B cell (primary cell): ENCODE data around the gene SLC18A3. TPM values are rescaled to one million over a fixed set of nuclear protein-coding genes. Genes with fewer than 3 reads are reported as not detected.

ENCODE experiments used
- ATAC-seq: fragments of 200-7000 bp; cut with Tn5 transposase; one replicate; pipeline ENCODE4 v1.10.0; 2021; ENCODE audit warnings: low read depth, mild to moderate bottlenecking, moderate number of reproducible peaks, moderate library complexity
- CTCF ChIA-PET: fragments of 350-600 bp; sonication (Branson Sonifier 250); formaldehyde crosslinking; loops from one replicate; lab custom pipeline; 2021; ENCODE audit warnings: antibody characterized with exemption, inconsistent platforms; lab: Charles Lee
- POLR2A ChIA-PET: fragments of 350-600 bp; sonication (Branson Sonifier 250); formaldehyde crosslinking; loops from one replicate; lab custom pipeline; 2021; ENCODE audit warnings: antibody characterized with exemption; lab: Charles Lee
- DNase-seq: peaks from one replicate; pipeline ENCODE4 v3.0.0; 2013
- H2AFZ ChIP-seq: 2 replicates; pipeline ENCODE4 v1.6.1; 2012; ENCODE audit warnings: mild to moderate bottlenecking, low read depth, low read length; ENCODE audit not compliant: insufficient read depth, poor library complexity, severe bottlenecking
- H3K27ac ChIP-seq, 2 donors: 1 replicate in 1 of 2; 2 replicates in 1 of 2; pipeline ENCODE4 v1.5.1; 2012 to 2013; ENCODE audit warnings: low read length in 2 of 2, mild to moderate bottlenecking in 2 of 2, moderate library complexity in 1 of 2
- H3K27me3 ChIP-seq, 4 experiments: fragments of 200-600 bp in 1 of 4; sonication (generic) in 1 of 4; replicated peaks in 1 of 4; 1 replicate in 2 of 4; 2 replicates in 2 of 4; pipeline versions ENCODE4 v1.6.1 to v1.7.0; 2013 to 2016; ENCODE audit warnings: low read length in 3 of 4, mild to moderate bottlenecking in 2 of 4, mixed read lengths in 1 of 4, moderate library complexity in 1 of 4; ENCODE audit not compliant: insufficient read depth in 4 of 4, control insufficient read depth in 3 of 4; ENCODE audit errors: control extremely low read depth in 1 of 4
- H3K36me3 ChIP-seq, 2 experiments: replicated peaks in 1 of 2; 1 replicate in 1 of 2; 2 replicates in 1 of 2; pipeline versions ENCODE4 v1.6.1 to v1.7.1; 2013; ENCODE audit warnings: low read length in 1 of 2; ENCODE audit not compliant: insufficient read depth in 2 of 2, control insufficient read depth in 1 of 2; ENCODE audit errors: control extremely low read depth in 1 of 2, extremely low read depth in 1 of 2
- H3K4me1 ChIP-seq, 2 donors: fragments of 200-600 bp in 1 of 2; sonication (generic) in 1 of 2; 1 replicate in 1 of 2; 2 replicates in 1 of 2; pipeline versions ENCODE4 v1.5.1 to v1.6.1; 2013 to 2017; ENCODE audit warnings: low read length in 2 of 2; ENCODE audit not compliant: control insufficient read depth in 2 of 2, insufficient read depth in 2 of 2
- H3K4me2 ChIP-seq: replicated peaks from 2 replicates; pipeline ENCODE3; 2012; ENCODE audit warnings: mild to moderate bottlenecking, low read depth, low read length; ENCODE audit not compliant: poor library complexity, severe bottlenecking
- H3K4me3 ChIP-seq, 5 experiments: fragments of 200-600 bp in 1 of 5; sonication (generic) in 1 of 5; 1 replicate in 3 of 5; 2 replicates in 2 of 5; pipeline versions ENCODE4 v1.5.1 to v1.7.0; 2011 to 2016; ENCODE audit warnings: low read length in 4 of 5, mild to moderate bottlenecking in 4 of 5, low read depth in 2 of 5, control low read depth in 1 of 5, moderate library complexity in 1 of 5; ENCODE audit not compliant: insufficient read depth in 1 of 5; ENCODE audit errors: control extremely low read depth in 1 of 5, extremely low read depth in 1 of 5
- H3K79me2 ChIP-seq: fragments of 200-600 bp; sonication (generic); one replicate; pipeline ENCODE4 v1.6.0; 2016; ENCODE audit warnings: low read length; ENCODE audit not compliant: control insufficient read depth, insufficient read depth
- H3K9ac ChIP-seq: fragments of 200-600 bp; sonication (generic); 2 replicates; pipeline ENCODE4 v1.6.1; 2017; ENCODE audit warnings: mild to moderate bottlenecking, low read length, moderate library complexity
- H3K9me3 ChIP-seq, 3 donors: one replicate each; pipeline versions ENCODE4 v1.6.1 to v1.7.1; 2013; ENCODE audit warnings: low read length in 2 of 3; ENCODE audit not compliant: control insufficient read depth in 2 of 3, insufficient read depth in 1 of 3; ENCODE audit errors: control extremely low read depth in 1 of 3
- H4K20me1 ChIP-seq: 2 replicates; pipeline ENCODE4 v1.6.0; 2012; ENCODE audit warnings: mild to moderate bottlenecking, low read length; ENCODE audit not compliant: insufficient read depth, control insufficient read depth, poor library complexity, severe bottlenecking
- H3K27ac Mint-ChIP-seq: one replicate; pipeline ENCODE4 v1.8.0; 2021; ENCODE audit warnings: mixed read lengths
- H3K27me3 Mint-ChIP-seq: one replicate; pipeline ENCODE4 v1.8.0; 2021; ENCODE audit warnings: mixed read lengths
- H3K4me1 Mint-ChIP-seq: one replicate; pipeline ENCODE4 v1.8.0; 2021; ENCODE audit warnings: mixed read lengths
- H3K4me3 Mint-ChIP-seq: one replicate; pipeline ENCODE4 v1.8.0; 2021; ENCODE audit warnings: mixed read lengths
- H3K9me3 Mint-ChIP-seq: one replicate; pipeline ENCODE4 v1.8.0; 2022; ENCODE audit warnings: mixed read lengths; ENCODE audit not compliant: insufficient read depth
- EZH2 ChIP-seq: IDR thresholded peaks from 2 replicates; pipeline ENCODE4 v1.6.1; 2012; ENCODE audit warnings: borderline replicate concordance, low read depth, mild to moderate bottlenecking, moderate library complexity, low read length; ENCODE audit not compliant: insufficient read depth, poor library complexity, severe bottlenecking
- WGBS: methylation state at CpG from one replicate; pipeline ENCODE4 v1.1.5; 2013; ENCODE audit warnings: missing lambda C conversion rate; ENCODE audit not compliant: insufficient coverage; 5-methylcytosine and 5-hydroxymethylcytosine counted together
- intact Hi-C: fragments of 100-400 bp; cut with micrococcal nuclease; formaldehyde crosslinking; loops from one replicate; pipeline ENCODE4 v1.10.0; 2022
- polyA plus RNA-seq: library from polyadenylated mRNA; depleted of rRNA; stranded (reverse); fragments of >200 nt; gene quantifications from 2 replicates; pipeline ENCODE4 v1.2.3, GENCODE V29; 2012
- total RNA-seq, 2 donors: library from RNA; stranded (reverse); fragments of 120-200 nt in 1 of 2; gene quantifications; 1 replicate in 1 of 2; 2 replicates in 1 of 2; pipeline versions ENCODE4 v1.2.3 to v1.2.4, GENCODE V29; 2013 to 2022
- TF ChIP-seq, protein P1 (sequence below): fragments of 200-600 bp; IDR thresholded peaks from one replicate; pipeline ENCODE4 v1.8.0; 2022; ENCODE audit warnings: antibody characterized with exemption, mild to moderate bottlenecking

Gene SLC18A3
- total and polyA plus RNA-seq, 2 donors (not counting 1 experiment from before 2014, with no cell fraction given) = not detected

DNA sequence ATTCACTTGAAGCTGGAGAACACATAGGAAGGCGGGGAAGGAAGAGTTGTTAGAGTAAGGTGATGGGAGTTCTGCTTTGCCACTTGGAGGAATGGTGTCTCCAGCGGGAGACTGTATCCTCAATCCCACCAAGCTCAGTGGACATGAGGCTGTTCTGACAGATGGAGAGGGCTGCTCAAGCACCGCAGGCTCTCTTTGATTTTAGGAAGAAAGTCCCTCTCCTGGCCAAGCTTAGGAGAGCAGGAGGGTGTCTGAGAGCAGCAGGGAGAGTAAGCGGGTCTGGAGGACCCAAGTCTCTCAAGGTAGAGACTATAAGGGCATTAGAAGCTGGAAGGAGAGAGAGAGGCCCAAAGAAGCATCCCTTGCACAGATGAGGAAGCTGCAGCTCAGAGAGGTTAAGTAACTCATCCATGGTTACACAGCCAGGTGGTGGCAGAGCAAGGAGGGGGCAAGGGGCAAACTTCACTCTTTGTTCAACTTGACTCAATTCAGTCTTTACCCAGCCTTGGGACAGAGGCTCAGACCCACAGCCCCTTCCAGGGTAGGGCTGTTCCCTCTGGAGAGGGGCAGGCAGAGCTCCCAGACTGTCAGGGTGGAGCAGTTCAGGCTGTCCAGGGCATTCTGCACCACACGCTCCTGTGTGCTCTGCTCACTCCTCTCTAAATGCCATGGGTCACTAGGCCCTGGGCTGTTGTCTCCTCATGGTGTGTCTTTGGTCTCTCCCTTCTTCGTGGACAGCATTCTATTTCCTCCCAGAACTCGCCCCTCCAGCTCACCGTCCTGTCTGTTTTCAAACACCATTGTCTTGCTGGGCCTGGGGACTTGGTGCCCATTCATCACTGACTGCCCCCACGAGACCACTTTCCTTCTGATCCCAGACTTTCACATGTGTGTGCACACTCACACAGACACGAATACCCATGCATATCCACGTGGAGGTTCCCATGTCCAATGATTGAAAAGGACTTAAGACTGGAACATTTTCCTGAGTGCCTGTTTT is 12.6 kb downstream of the SLC18A3 start:
- no peaks in the 10 kb centered on the region for H3K36me3 ChIP-seq
- ATAC-seq (no peak), DNase-seq (no peak)
- H3K4me3 Mint-ChIP-seq = no peak overlapping the region
- H3K4me3 ChIP-seq = no peak overlapping the region
- H3K27ac Mint-ChIP-seq = no peak overlapping the region
- no peaks in the 10 kb centered on the region for H3K9me3 Mint-ChIP-seq
- 74% methylated on average over 9 of the region's 11 CpGs for WGBS
- H3K9ac ChIP-seq = no peak overlapping the region
- intact Hi-C loops = no loop called here
- peaks cover 0 to 17% (median 2%) of the 10 kb centered on the region in 4 experiments for H3K27me3 ChIP-seq
- H3K4me1 Mint-ChIP-seq = no peaks in the 10 kb centered on the region
- H2AFZ ChIP-seq = no peak overlapping the region
- H4K20me1 ChIP-seq = no peaks in the 10 kb centered on the region
- no peaks in the 10 kb centered on the region for H3K4me1 ChIP-seq
- no peaks in the 10 kb centered on the region for H3K9me3 ChIP-seq
- CTCF ChIA-PET = no interaction called here
- H3K27me3 Mint-ChIP-seq = peaks cover 39% of the 10 kb centered on the region
- no peak overlapping the region for H3K27ac ChIP-seq
- TF ChIP-seq, protein P1, sequence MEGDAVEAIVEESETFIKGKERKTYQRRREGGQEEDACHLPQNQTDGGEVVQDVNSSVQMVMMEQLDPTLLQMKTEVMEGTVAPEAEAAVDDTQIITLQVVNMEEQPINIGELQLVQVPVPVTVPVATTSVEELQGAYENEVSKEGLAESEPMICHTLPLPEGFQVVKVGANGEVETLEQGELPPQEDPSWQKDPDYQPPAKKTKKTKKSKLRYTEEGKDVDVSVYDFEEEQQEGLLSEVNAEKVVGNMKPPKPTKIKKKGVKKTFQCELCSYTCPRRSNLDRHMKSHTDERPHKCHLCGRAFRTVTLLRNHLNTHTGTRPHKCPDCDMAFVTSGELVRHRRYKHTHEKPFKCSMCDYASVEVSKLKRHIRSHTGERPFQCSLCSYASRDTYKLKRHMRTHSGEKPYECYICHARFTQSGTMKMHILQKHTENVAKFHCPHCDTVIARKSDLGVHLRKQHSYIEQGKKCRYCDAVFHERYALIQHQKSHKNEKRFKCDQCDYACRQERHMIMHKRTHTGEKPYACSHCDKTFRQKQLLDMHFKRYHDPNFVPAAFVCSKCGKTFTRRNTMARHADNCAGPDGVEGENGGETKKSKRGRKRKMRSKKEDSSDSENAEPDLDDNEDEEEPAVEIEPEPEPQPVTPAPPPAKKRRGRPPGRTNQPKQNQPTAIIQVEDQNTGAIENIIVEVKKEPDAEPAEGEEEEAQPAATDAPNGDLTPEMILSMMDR = no peak
- TF ChIP-seq EZH2 = no peak
- no peaks in the 10 kb centered on the region for H3K79me2 ChIP-seq
- H3K4me2 ChIP-seq = no peak overlapping the region
- POLR2A ChIA-PET = no interaction called here

DNA sequence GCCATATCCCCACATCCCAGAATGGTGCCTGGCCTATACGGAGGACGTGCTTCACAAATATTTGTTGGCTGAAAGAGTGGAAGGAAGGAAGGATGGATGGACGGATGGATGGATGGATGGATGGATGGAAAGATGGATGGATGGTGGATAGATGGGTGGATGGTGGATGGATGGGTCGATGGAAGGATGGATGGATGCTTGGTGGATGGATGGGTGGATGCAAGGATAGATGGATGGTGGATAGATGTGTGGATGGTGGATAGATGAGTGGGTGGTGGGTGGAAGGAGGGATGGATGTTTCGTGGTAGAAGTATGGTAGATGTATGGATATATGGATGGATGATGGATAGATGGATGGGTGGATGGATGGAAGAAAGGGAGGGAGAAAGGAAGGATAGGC is 14.5 kb downstream of the SLC18A3 start:
- WGBS = 69% methylated on average over 5 of the region's 5 CpGs
- Histone ChIP-seq H3K9ac (no peak overlapping the region), H2AFZ (no peak overlapping the region), H3K36me3 (no peaks in the 10 kb centered on the region), H3K27me3 (peaks cover 0 to 7% (median 0%) of the 10 kb centered on the region in 4 experiments), H3K9me3 (peaks cover 0 to 4% (median 0%) of the 10 kb centered on the region in 3 donors), H3K79me2 (no peaks in the 10 kb centered on the region), H4K20me1 (no peaks in the 10 kb centered on the region), H3K4me2 (no peak overlapping the region), H3K4me1 (no peaks in the 10 kb centered on the region), H3K27ac (no peak overlapping the region), H3K4me3 (no peak overlapping the region)
- Mint-ChIP-seq H3K27me3 (peaks cover 21% of the 10 kb centered on the region), H3K4me3 (no peak overlapping the region), H3K27ac (no peak overlapping the region), H3K9me3 (no peaks in the 10 kb centered on the region), H3K4me1 (no peaks in the 10 kb centered on the region)
- DNase-seq (no peak), ATAC-seq (no peak)
- TF ChIP-seq, protein P1 = no peak
- TF ChIP-seq EZH2 = no peak
- intact Hi-C loops = no loop called here
- CTCF ChIA-PET = no interaction called here
- POLR2A ChIA-PET = no interaction called here
